Measurements from ENCODE around the gene OR11A1.

OR11A1 gene, protein sequence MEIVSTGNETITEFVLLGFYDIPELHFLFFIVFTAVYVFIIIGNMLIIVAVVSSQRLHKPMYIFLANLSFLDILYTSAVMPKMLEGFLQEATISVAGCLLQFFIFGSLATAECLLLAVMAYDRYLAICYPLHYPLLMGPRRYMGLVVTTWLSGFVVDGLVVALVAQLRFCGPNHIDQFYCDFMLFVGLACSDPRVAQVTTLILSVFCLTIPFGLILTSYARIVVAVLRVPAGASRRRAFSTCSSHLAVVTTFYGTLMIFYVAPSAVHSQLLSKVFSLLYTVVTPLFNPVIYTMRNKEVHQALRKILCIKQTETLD

DNA sequence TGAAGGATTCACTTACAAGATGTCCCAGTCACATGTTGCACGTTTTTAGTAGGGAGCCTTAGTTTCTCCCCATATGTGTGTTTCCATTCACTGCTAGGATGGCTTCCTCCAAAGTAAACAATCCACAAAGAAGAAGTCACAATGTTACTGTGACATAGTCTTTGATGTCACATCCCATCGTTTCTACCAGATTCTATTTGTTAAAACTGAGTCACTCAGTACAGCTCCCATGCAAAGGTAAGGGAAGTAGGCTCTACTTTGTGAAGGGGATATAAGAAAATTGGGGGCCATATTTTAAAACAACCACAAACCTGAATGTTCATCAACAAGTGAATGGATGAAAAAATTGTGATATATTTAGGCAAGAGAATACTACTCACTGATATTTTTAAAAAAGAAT is at the start of gene OR11A1, which contains the start of gene OR2H1:
OR11A1 (minus strand) TSS at position 101 of the 400 bp plus-strand sequence. CDS start 29,430 bp downstream, outside the sequence.
OR2H1 (plus strand) TSS at position 185 of the 400 bp plus-strand sequence. CDS start 4,615 bp downstream, outside the sequence.
- DNase-seq: no peak

DNA sequence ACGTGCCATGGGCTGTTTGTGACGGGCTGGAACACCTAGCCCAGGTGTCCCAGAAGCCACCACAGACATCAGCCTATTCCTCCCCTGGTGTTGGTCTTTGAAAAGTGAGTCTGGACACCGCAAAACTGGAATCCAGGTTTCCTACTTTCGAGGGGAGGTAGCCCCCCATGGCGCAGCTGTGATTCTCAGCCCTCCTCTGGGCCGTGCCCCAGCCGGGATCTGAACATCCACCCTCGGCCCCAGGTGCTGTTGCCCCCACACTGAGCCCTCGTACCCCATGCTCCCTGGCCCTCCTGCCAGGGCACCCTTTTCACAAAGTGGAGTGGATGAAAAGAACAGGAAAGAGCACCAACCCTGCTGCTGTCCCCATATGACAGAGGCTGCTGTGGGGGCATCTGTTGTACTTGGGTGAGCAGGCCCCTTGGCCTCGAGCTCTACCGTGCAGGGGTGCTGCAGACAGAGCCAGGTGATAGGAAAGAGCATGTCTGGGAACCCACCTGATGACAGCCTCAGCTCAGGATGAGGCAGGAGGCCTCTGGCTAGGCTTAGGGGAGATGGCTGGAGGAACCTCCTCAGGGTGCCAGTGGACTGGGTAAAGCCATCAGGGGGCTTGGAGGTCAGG is 49.7 kb upstream of the OR11A1 start:
- DNase-seq: no peak

DNA sequence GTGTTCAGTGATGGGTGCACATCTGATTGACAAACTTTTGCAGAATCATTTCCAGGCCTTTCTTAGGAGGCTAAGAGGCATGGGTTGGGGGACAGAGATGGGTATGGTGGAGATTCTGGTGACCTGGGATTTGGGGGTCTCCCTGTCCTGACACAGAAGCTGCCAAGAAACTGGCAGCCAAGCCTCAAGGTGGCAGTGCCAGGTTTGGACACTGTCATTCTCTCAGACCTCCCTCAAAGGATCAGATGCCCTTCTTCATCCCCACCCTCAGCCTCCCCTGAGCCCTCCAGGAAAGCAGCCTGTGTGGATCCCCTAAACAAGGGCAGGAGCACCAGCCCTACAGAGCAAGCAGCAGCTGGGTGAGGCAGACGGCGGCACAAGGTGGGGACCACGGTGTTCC is 48.9 kb upstream of the OR11A1 start:
- DNase-seq: no peak

DNA sequence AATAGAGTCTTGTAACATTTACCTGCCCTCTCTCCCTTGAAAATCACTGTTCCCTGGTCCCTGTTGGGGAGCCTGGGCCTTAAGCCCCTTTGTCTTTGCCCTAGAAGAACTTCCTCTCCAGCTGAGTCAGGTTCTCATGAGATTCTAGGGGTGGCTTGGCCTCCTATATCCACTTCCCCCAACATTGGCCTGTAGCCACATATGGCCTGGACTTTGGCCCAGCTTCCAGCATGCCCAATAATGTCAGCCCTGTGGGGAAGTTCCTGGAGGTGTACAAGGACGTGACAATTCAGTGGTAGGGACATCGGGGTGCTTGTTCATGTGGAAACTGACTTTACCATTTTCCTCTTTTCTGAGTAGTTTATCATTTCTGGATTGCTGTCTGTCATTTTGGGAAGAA is 48.1 kb upstream of the OR11A1 start:
- DNase-seq: no peak

DNA sequence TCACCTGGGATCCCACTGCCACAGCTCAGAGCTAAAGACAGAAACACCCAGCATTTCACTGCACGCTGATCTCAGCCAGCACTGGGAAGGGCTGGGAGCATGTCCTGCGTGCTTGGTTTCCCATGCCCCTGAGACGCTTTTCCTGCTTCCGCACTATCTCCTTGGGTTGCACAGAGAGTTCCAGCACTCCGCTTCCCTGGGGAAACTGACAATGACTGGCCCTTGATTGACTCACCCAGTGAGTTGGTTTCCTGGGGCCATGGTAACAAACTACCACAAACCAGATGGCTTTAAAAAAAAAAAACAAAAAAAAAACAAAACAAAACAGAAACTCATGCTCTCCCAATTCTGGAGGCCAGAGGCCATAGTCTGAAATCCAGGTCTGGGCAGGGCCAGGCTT is 45.7 kb upstream of the OR11A1 start:
- DNase-seq: no peak

DNA sequence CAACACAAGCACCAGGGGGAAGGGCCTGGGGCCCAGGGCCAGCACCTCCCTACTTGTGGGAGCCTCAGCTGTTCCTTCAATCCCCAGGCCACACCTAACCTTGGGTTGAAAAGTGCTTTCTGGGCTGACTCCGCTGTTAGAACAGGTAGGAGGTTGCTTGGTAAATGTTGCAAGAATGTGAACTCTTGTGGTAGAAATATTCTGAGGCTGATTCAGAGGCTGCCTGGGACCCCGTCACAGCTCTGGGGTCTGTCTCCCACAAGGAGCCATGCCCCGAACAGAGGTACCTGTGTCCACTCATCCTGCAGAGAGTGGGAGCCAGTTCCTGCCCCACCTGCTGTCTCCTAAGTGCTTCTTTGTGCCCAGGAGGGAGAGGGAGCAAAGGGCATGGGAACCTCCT is 45.3 kb upstream of the OR11A1 start:
- DNase-seq: no peak

DNA sequence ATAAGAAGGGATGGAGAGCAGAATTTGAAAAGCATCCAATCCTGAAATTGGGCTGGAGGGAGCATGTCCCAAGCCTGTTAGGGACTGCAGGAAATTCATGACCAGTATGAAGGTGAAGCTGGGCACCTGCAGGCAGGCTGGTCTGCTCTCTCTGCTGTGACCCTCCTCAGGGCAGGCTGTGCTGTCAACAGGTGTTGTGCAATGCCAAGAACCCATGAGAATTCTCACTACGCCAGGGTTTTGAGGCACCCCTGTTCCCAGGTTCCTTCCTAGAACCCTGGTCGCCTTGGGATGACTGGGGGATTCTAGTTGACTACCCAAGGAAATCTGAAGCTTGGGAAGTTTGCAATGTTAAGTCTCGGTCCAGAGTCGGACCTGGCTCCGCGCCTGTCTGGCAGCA is 44.2 kb upstream of the OR11A1 start:
- no peak for DNase-seq

DNA sequence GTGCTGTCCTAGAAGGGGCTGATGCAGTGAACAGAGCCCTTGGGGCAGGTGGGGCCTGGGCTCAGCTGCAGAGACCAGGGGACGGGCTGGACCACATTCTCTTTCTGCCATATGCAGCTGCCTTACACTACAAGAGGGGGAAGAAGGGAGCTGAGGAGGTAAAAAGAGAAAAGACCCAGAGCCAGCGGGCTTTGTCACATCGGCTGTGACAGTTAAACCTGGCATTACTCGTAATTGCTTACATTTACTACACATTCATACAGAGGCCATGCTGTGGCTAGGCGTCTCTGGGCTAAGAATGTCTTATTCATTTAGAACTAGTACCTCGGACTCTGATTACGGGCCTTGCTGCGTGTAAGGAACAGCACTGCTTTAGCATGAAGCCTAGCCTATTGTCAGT is 43.7 kb upstream of the OR11A1 start:
- no peak for DNase-seq

DNA sequence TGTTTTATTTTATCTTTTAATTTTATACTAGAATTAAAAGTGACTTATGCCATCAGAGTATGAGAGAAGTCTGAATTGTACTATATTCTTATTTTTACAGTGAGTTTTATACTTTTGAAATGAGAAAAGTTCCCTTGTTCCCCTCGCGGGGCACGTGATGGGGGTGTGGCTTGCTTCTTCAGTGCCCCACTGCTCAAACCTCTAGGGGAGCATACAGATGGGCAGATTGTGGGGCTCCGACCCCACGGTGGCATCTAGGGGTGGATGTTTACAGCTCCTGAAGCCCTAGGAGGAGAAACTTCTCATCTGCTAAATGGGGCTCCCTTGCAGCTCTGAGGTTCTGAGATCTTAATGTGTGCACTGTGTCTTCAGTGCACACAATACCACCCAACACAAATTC is 42.8 kb upstream of the OR11A1 start:
- no peak for DNase-seq

DNA sequence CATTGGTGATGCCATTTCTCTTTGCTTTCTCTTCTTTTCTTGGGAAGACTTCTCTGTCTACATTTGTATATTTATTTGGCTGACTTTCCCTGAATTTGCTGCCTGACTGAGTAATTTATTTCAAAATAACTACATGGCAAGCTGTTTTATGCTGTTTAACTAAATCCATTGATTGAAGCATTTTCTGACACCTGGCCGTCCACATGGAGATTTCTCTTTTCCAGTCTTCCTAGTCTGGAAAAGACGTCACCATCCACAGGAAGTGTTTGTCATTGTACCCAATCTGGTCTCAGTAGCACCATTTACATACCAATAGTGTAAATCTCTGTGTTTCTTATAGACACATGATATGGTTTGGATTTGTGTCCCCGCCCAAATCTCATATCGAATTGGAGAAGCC is 40.1 kb upstream of the OR11A1 start:
- DNase-seq: no peak

DNA sequence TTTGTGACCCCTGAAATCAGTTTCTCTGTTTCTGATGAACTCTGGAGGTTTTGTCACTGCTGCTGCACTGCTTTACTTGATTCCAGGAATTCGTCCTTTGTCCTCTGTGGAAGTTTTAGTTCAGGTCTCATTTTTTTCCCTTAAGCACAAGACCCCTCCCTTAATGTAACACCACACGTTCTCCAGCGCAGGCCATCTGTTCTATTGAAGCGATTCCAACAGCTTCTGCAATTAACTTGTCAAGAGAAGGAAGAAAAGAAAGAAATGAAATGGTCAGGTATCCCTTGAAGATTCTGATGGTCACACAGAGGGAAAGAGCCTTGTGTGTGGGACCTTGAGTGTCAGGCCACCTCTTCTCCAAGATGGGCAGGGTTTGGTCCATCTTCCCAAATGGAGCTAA is 38.7 kb upstream of the OR11A1 start:
- no peak for DNase-seq

DNA sequence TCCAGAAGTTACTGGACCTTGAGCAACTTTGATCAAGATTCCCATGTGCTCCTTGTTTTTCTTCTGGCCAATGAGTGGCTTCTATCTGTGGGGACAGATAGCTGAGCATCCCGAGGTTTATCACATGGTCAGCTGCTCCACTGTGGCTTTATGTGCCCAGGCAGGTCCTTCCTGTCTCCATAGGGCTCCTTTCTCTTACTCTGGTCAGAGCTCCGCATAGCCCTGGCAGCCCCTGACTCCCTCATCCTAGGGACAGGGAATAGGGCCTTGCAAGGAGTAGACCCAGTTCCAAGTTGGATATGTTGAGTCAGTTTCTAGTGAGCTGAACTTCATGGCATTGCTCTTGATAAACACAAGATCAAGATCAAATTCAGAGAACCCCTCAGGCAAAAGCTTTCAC is 37.3 kb upstream of the OR11A1 start:
- no peak for DNase-seq

DNA sequence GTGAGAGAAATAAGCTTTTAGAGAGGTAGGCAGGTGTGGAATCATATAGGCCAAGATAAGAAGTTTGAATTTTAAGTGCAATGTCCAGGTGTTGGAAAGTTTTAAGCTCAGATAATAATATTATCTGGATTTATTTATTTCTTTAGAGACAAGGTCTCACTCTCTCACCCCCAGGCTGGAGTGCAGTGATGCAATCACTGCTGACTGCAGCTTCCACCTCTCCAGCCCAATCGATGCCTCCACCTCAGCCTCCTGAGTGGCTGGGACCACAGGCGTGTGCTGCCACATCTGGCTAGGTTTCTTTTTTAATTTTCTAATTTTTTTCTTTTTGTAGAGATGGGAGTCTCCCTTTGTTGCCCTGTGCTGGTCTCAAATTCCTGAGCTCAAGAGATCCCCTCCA is 36.4 kb upstream of the OR11A1 start:
- no peak for DNase-seq

DNA sequence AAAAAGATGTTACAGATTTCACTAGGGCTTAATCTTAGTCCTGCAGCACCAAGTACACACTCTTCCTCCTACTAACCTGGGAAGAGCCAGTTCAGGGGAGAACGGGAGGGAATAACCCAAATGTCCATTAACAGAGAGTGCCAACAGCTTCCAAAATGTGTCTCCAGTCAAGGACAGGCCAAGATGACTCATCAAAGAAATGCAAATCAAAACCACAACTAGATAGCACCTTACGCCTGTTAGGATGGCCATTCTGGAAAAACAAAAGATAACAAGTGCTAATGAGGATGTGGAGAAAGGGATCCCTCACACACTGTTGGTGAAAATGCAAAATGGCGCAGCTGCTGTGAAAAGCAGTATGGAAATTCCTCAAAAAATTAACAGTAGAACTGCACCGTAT is 34.7 kb upstream of the OR11A1 start:
- DNase-seq: no peak

DNA sequence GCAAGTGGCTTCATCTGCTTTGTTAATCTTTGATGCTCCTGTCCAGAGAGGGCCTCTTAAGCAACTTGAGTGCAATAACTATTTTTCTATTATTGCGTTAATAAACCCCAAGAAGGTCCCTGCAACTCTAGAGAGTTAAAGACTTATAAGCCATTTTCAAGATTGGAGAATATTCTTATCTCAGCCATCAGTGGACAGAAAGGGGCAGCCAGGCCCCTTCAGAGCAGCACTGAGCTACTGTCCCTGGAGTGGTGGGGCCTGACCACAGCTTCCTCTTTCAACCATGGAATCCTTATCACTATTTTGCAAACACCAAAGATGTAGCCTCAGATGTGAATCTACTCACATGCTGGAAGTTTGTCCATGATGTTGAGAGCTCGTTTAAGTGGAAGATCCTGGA is 33.7 kb upstream of the OR11A1 start:
- DNase-seq: no peak

DNA sequence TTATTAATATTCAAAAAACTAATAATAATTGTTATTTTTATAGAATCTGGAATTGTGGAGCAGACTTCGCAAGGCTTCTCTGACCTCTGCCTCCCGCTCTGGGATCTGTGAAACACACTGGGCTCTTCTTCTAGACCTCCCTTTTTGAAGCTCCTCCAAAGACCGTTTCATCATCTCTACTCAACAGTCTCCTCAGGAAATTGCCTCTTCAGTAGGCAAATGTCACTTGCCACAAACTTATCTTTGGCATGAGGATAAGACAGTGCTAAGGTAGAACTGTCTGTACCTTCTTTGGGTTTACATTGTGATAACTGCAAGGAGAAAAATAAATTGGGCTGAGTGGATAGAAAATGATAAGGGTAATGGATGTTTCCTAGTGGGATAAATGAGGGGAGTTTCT is 33.2 kb upstream of the OR11A1 start:
- DNase-seq: no peak

DNA sequence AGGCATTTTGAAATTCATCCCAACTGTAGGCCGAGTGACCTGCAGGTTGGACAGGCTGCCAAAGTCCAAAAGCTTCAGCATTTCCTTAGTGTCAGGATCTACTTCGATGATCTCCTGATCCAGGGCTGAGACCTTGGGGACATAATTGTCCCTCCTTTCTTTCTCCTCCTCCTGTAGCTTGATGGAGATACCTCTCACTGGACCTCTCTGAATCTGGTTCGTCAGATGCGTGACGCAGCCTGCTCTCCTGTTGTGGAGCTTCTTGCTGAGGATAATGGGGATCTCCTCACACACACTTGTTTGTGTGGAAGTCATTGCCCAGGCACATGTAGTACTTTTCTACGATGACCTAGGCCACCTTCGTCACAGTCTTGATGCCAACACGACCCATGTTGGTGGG is 32.4 kb upstream of the OR11A1 start:
- no peak for DNase-seq

DNA sequence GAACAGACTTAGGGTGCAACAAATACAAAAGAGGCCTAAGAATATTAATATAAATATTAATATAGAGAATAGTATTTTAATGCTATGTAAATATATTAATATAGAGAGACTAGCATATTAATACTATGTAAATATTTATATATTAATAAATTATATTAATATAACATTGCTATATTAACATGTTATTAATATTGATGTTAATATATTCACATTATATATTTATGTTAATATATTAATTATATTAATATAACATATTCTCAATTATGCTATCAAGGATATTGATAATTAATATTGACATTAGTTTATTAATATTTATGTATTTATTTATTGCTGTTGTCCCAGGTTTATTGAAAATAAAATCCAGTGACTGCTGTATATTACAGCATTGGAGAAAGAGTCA is 32.0 kb upstream of the OR11A1 start:
- no peak for DNase-seq

DNA sequence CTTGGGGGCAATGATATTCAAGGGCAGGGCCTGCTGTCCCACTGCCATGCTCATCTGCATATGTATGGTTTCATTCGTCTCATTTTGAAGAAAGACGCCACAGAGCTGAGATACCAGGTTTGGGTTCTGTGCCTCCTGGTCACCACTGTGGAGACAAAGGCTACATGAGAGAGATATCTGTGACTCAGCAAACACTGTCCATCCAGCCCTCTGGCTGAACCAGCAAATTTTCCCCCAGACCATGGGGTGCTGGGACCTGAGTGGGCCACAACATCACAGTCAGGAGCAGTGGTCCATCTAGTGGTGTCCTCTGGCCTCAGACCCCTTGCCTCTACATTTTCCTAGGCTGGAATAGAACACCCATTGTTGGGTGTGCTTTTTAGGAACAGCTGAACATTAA is 30.8 kb upstream of the OR11A1 start, which contains the start of gene MAS1L:
MAS1L (minus strand) TSS at position 297 of the 400 bp plus-strand sequence; CDS start at position 243, 54 bp downstream.
- DNase-seq: no peak

DNA sequence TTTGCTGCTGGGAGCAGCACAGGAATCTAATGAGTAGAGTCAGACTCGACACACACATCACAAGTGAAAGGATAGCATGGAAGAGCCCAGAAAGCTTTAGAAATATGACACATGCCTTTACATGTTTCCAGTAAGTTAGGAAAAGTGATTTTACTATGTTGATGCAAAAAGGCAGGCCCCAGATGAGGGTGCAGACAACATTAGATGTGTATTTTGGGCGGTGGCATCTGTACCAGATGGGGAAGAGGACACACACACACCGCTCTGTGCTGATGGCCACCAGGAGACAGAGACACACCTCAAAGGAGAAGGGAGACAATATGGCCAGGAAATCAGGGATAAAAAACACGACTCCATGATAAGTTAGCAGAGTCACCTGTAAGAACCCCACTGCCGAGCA is 30.3 kb upstream of the OR11A1 start:
- no peak for DNase-seq

DNA sequence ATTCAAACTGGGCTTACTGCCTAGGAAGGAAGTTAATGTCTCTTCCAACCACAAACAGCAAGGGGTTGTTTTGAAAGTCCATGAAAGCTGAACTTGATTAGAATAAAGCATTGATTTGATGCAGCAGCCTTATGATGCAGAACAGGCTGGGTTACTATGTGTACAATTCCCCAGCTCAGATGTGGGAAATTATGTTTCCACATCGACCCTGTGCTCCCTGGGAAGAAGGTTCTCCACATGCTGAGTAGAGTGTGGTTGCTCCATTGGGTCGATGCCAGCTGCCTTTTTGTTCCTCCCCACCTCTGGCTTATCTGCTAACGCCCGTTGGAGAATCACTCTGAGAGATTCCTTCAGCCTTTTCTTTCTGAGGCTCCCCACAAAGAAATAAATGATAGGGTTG is 29.7 kb upstream of the OR11A1 start:
- no peak for DNase-seq

DNA sequence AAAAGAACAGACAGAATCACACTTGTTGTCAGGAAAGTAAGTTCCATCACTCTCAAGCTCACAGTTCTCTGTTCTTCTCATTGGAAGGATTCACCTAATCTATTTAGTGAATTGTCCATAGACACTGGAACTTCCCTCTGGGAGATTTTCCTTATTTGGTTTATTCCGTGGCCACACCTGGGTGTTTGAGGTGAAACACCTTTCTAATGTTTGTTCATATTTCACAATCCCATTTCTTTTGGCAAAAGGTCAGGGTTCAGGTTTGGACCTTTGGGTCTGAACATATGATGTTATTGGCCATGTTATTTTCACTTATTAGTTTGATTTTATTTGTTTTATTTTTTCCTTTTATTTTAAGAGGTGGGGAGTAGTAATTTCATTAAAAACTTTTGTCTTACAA is 26.9 kb upstream of the OR11A1 start:
- no peak for DNase-seq

DNA sequence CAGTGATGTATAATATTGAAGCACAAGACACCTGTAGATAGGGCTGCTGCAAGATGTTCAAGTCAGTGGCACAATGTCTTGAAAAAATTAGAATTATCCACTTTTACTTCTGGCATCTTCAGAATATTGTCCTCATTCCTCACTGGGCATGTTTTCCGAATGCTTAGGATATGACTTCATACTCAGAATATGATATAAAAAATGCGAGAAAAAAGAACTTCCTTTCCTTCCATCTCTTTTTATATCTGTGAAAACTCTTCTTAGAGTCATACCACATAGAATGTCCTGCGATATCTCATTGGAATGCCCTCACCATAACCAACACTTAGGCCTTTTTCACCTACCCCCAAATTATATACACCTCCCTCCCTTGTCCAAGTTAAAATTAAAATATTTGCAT is 26.3 kb upstream of the OR11A1 start:
- DNase-seq: no peak

DNA sequence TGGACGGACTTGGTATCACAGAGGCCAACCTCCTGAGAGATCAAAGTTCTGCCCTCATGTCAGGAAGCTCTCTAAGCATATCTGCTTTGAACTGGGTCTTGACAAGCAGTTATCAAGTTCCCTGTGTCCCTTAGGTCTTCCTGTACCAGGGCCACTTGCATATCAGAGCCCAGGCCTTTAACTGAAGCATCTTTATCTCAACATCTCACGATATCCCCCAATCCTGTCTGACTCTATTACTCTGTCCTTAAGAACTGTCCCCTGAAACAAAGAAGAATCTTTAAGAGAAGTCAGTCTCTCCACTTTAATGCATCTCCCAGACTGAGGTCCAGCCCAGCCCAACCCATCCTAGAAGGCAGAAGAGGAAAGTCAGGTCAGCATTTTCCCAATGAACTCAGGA is 22.7 kb upstream of the OR11A1 start:
- DNase-seq: no peak

DNA sequence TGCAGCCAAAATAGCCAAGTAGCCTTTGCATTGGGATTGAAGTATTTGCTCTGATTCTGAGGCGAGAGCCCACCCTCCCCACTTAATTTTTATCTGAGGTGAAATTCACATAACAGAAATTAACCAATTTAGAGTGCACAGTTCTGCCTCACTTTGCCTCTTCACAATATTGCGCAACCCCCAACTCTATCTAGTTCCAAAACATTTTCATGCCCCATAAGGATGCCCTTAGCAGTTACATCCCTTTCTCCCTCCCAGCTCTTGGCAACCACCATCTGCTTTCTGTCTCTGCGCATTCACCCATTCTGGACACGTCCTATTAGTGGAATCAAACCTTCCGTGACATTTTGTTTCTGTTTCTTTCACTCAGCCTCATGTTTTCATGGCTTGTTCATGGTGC is 21.9 kb upstream of the OR11A1 start:
- no peak for DNase-seq

Measured in midbrain (tissue), 1 donor.